C4-2B (cell line): ENCODE data around the gene SLAIN1.

Experiments
- CTCF ChIP-seq: fragments of 450-650 bp; conservative IDR thresholded peaks from 2 replicates; pipeline ENCODE4 v1.5.1; 2017; ENCODE audit warnings: mild to moderate bottlenecking
- ZFX ChIP-seq: fragments of 450-650 bp; IDR thresholded peaks from 2 replicates; pipeline ENCODE4 v1.6.1; 2017

GRCh38 chr13:77720988-77721387, 23.5 kb downstream of the SLAIN1 start:
- TF ChIP-seq CTCF, result no peak
- no peak for TF ChIP-seq ZFX
